Heart right ventricle (tissue), 16 donors: ENCODE results near the gene TUBA3D. TPM values are rescaled to one million over a fixed set of nuclear protein-coding genes. Genes with fewer than 3 reads are reported as not detected.
"Not testable (repeated sequence)": the region's sequence is repeated elsewhere in the genome, so short reads cannot be mapped to it uniquely, and the experiment has no call there.

Source experiments
- ATAC-seq, 8 donors: fragments of 200-7000 bp; cut with Tn5 transposase; one replicate each; pipeline ENCODE4 v1.9.1; 2020; ENCODE audit warnings: mild to moderate bottlenecking in 8 of 8, moderate library complexity in 8 of 8, moderate number of reproducible peaks in 1 of 8
- DNase-seq, 2 donors: peaks; one replicate each; pipeline ENCODE4 v3.0.0-alpha.2; 2020
- H3K27ac ChIP-seq, 10 donors: fragments of 200-600 bp; sonication (generic) in 2 of 10; one replicate each; pipeline versions ENCODE4 v1.5.0 to v1.8.0; 2020 to 2022; ENCODE audit warnings: mild to moderate bottlenecking in 3 of 10
- H3K27me3 ChIP-seq, 7 donors: fragments of 200-600 bp; one replicate each; pipeline ENCODE4 v1.8.0; 2021 to 2022; ENCODE audit warnings: mild to moderate bottlenecking in 2 of 7
- H3K36me3 ChIP-seq, 9 donors: fragments of 200-600 bp; sonication (generic) in 1 of 9; one replicate each; pipeline versions ENCODE4 v1.5.0 to v1.8.0; 2020 to 2022; ENCODE audit warnings: mild to moderate bottlenecking in 2 of 9
- H3K4me1 ChIP-seq, 9 donors: fragments of 200-600 bp; sonication (generic) in 1 of 9; one replicate each; pipeline versions ENCODE4 v1.5.0 to v1.8.0; 2020 to 2022; ENCODE audit warnings: mild to moderate bottlenecking in 4 of 9
- H3K4me3 ChIP-seq, 10 donors: fragments of 200-600 bp; sonication (generic) in 2 of 10; one replicate each; pipeline versions ENCODE4 v1.5.0 to v1.8.0; 2020 to 2022; ENCODE audit warnings: mild to moderate bottlenecking in 7 of 10, moderate library complexity in 2 of 10
- H3K9me3 ChIP-seq, 11 donors: fragments of 200-600 bp in 10 of 11; sonication (generic) in 2 of 11; one replicate each; pipeline versions ENCODE4 v1.5.0 to v1.8.0; 2013 to 2022; ENCODE audit warnings: mild to moderate bottlenecking in 2 of 11, control low read depth in 1 of 11, moderate library complexity in 1 of 11
- CTCF ChIP-seq, 9 donors: fragments of 200-600 bp; sonication (generic) in 2 of 9; IDR thresholded peaks; one replicate each; pipeline versions ENCODE4 v1.5.0 to v1.8.0; 2021 to 2022; ENCODE audit warnings: antibody characterized with exemption in 9 of 9, mild to moderate bottlenecking in 5 of 9, moderate library complexity in 1 of 9
- WGBS, 2 donors: extraction: QIAGEN DNeasy Blood & Tissue Kit; methylation state at CpG; one replicate each; pipeline ENCODE4 v1.1.7; 2013; ENCODE audit warnings: inconsistent platforms in 1 of 2; 5-methylcytosine and 5-hydroxymethylcytosine counted together
- intact Hi-C, 10 donors: fragments of 100-400 bp; cut with DNase I; formaldehyde crosslinking; loops; one replicate each; pipeline versions ENCODE4 v1.11.1 to v1.14.2; 2022
- polyA plus RNA-seq, 2 donors: library from polyadenylated mRNA; stranded (reverse); fragments of 200-250 nt; gene quantifications; one replicate each; pipeline ENCODE4 v1.2.3, GENCODE V29; 2013
- total RNA-seq, 10 donors: library from RNA; stranded (reverse); fragmentation: NEBNext Ultra II Directional in 3 of 10; extraction: Animal tissue kit (Norgen Biotek cat#: 25700) in 3 of 10; gene quantifications; one replicate each; pipeline versions ENCODE4 v1.2.1 to v1.2.4, GENCODE V29; 2021 to 2023
- donor health status: Arrhythmogenic right ventricular cardiomyopathy.
- donor health status: ischemic (EF 13 %, LVEDD 7.1; RV severe dilation, severe dysfunction).
- donor health status: healthy with polysubstance abuse.
- donor health status: DM: no; HTN: yes; CAD: no.
- donor health status: DM: no; HTN: no; CAD: no.
- donor health status: ischemic (EF 25% LVEDD 6.9; RV normal size, moderate dysfunction).
- donor health status: ischemic (EF 25% LVEDD 5.7; RV mildly dilated, moderate dysfunction).
- donor health status: healthy.
- donor health status: DM: yes; HTN: yes; CAD: no.
- donor health status: Ischemic cardiomyopathy.
- donor health status: ischemic (EF 35%, LVEDD 5.7; RV mildly dilated, moderate dysfunction).
- donor health status: nonischemic (EF 11% LVEDD 7.7; RV severe dilation, severe dysfunction).
- donor health status: DM: yes; HTN: yes; CAD: no.
- donor health status: PGD.
- donor health status: ischemic (EF 29% LVEDD 5.4; RV normal size, mild dysfunction).
- donor health status: nonischemic (EF 23%, LVEDD 6.1; RV moderate dilation, normal function).

Gene TUBA3D
- total and polyA plus RNA-seq, 12 donors: 5.1 to 677 (median 30.1) TPM

GRCh38 chr2:131493199-131493968 is 17.5 kb downstream of the TUBA3D start:
- Histone ChIP-seq H3K9me3 (no peaks in the 10 kb centered on the region), H3K4me3 (peak overlapping the region; percentile 76 to 99 (median 90)), H3K4me1 (peaks cover 3 to 62% (median 40%) of the 10 kb centered on the region in 9 donors), H3K27ac (peak overlapping the region; percentile 83 to 94 (median 90)), H3K27me3 (no peaks in the 10 kb centered on the region), H3K36me3 (peaks cover 0 to 17% (median 0%) of the 10 kb centered on the region in 9 donors)
- DNase-seq (no peak), ATAC-seq (peak in 4 of 8 donors; percentile 7 to 32 (median 14))
- intact Hi-C loops: loop anchor here in 2 of 10 donors (10.0 kb wide), 2 partner anchors 79 to 181 kb away; no protein-coding TSS in a partner anchor
- TF ChIP-seq CTCF (IDR thresholded peaks at IDR 0.05): no peak
- 0 to 1% methylated on average over 40 of the region's 40 CpGs for WGBS, 2 donors

DNA sequence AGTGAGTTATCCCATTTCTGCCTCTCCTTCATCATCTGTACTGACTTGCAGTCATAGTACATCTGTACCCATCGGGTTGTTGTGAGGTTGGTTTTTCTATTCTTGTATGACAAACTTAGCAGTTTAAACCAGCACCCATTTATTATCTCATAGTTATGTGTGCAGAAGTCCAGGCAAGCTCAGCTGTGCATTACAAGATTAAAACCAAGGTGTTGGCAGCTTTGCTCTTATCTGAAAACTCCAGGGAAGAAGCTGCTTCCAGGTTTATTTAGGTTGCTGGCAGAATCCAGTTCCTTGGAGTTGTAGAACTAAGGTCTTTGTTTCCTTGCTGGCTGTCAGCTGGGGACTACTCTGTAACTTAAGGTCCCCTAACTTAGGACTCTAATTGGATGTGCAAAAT is 19.6 kb downstream of the TUBA3D start:
- WGBS, 2 donors: 78 to 90% methylated on average over 1 of the region's 1 CpG
- H3K9me3 ChIP-seq, H3K27ac ChIP-seq: not testable (repeated sequence)

DNA sequence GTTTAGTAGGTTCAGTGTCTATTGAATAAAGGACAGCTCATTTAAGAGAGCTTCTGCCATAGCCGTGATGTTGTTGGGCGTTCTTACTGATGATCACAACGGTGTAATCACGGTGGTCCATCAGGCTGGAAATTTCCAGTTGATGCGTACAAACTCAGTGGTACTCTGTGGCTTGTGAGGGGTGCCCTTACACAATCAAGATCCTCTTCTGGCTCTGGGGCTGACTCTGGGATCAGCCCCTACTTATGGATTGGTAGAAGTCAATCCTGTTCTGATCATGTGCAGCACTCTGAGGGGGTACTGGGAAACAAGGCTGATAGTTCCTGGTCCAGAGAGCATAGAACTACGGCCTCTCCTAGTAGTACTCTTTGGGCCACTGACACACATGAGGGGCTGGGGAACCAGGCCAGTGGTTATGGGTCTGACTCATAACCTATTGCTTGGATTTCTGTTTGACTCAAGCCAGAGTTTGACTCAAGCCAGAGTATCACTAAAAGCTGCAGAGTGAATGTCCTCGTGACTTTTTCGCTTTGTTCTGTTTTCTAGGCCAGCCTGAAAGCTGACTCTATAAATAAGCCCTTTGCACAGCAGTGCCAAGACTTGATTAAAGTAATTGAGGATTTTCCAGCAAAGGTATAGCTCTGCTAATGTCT is 22.5 kb downstream of the TUBA3D start:
- ATAC-seq: peak; percentile 53 to 93 (median 86)
- H3K9me3 ChIP-seq: not testable (repeated sequence)
- H3K36me3 ChIP-seq: peaks cover 0 to 66% (median 24%) of the 10 kb centered on the region in 9 donors

More for the DNA sequence above, 19.6 kb downstream of the TUBA3D start:
- H3K4me3 ChIP-seq, ATAC-seq, DNase-seq, H3K27me3 ChIP-seq: not testable (repeated sequence)
- Histone ChIP-seq H3K4me1 (peaks cover 3 to 61% (median 35%) of the 10 kb centered on the region in 9 donors), H3K36me3 (peaks cover 0 to 37% (median 6%) of the 10 kb centered on the region in 9 donors)
- intact Hi-C loops: loop anchor here in 2 of 10 donors (10.0 kb wide), 2 partner anchors 81 to 179 kb away; no protein-coding TSS in a partner anchor

DNA sequence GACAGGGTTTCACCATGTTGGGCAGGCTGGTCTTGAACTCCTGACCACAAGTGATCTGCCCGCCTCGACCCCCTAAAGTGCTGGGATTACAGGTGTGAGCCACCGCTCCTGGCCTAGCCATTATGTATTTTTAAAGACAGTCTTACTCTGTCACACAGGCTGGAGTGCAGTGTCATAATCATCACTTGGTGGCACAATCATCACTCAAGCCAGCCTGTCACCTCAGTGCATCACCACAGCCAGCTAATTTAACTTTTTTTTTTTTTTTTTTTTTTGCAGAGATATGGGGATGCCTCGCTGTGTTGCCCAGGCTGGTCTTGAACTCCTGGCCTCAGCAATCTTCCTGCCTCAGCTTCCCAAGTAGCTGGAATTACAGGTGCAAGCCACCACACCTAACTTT is 27.7 kb downstream of the TUBA3D start:
- H3K4me3 ChIP-seq, H3K27me3 ChIP-seq, intact Hi-C loops, H3K27ac ChIP-seq, H3K4me1 ChIP-seq, DNase-seq, ATAC-seq, H3K9me3 ChIP-seq: not testable (repeated sequence)
- peaks cover 0 to 100% (median 56%) of the 10 kb centered on the region in 9 donors for H3K36me3 ChIP-seq
- 97 to 99% methylated on average over 4 of the region's 4 CpGs for WGBS, 2 donors

More for the DNA sequence above, 22.5 kb downstream of the TUBA3D start:
- WGBS, 2 donors: 47 to 69% methylated on average over 8 of the region's 8 CpGs
- Histone ChIP-seq H3K27ac (peak overlapping the region in 8 of 10 donors; percentile 28 to 69 (median 61)), H3K4me1 (peaks cover 3 to 51% (median 27%) of the 10 kb centered on the region in 9 donors)
- intact Hi-C loops: loop anchor here in 2 of 10 donors (10.0 kb wide), 2 partner anchors 84 to 176 kb away; no protein-coding TSS in a partner anchor
- H3K4me3 ChIP-seq, H3K27me3 ChIP-seq: not testable (repeated sequence)
- DNase-seq: peak in 1 of 2 donors; percentile 34

DNA sequence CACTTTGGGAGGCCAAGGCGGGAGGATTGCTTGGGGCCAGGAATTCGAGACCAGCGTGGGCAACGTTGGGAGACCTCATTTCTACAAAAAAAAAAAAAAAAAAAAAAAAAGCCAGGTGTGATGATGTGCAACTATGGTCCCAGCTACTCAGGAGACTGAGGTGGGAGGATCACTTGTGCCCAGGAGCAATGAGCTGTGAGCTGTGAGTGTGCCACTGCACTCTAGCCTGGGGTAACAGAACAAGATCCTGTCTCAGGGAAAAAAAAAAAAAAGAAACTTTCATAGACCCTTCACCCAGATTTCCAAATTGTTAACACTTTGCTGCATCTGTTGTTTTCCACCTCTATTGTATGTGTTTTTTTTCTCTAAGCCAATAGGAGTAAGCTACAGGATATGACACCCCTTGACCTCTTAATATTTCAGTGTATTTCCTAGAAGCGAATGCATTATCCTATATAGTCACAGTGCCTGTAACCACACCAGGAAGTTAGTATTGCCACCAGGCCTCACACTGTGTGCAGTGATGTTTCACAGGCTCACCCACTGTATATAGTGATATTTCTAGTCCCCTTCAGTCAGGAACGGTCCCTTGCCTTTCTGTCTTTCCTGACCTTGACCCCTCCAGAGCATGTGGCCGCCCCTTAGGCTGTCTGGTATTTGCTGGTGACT is 28.3 kb downstream of the TUBA3D start:
- H3K9me3 ChIP-seq, intact Hi-C loops, H3K4me1 ChIP-seq, H3K4me3 ChIP-seq, ATAC-seq, H3K27me3 ChIP-seq, H3K27ac ChIP-seq, DNase-seq: not testable (repeated sequence)
- H3K36me3 ChIP-seq: peaks cover 0 to 100% (median 60%) of the 10 kb centered on the region in 9 donors
- WGBS, 2 donors: 91 to 92% methylated on average over 7 of the region's 7 CpGs

GRCh38 chr2:131509615-131510014 is 33.7 kb downstream of the TUBA3D start:
- TF ChIP-seq CTCF (IDR thresholded peaks at IDR 0.05): no peak
- H3K9me3 ChIP-seq: no peaks in the 10 kb centered on the region
- no peaks in the 10 kb centered on the region for H3K27me3 ChIP-seq
- intact Hi-C loops: loop anchor here in 3 of 10 donors (10.0 kb wide), 1 partner anchor 95 kb away; no protein-coding TSS in a partner anchor
- ATAC-seq (no peak), DNase-seq (no peak)
- no peaks in the 10 kb centered on the region for H3K4me1 ChIP-seq
- no peak overlapping the region for H3K27ac ChIP-seq
- H3K4me3 ChIP-seq: no peak overlapping the region
- WGBS, 2 donors: 75 to 86% methylated on average over 9 of the region's 9 CpGs
- peaks cover 0 to 90% (median 38%) of the 10 kb centered on the region in 9 donors for H3K36me3 ChIP-seq
